ENCODE measurements around the gene JARID2.

GRCh38 chr6:15462256-15462655 is 216.4 kb downstream of the JARID2 start:
- TF ChIP-seq CTCF (IDR thresholded peaks at IDR 0.05) (no peak), POLR2A (IDR thresholded peaks at IDR 0.05) (no peak)

Data from heart left ventricle (tissue), 13 donors.